ENCODE data around the gene COL8A1. TPM values are rescaled to one million over a fixed set of nuclear protein-coding genes. Genes with fewer than 3 reads are reported as not detected.

Gene COL8A1
- total RNA-seq, 1 experiment from 2014 or later = 0.08 TPM

DNA sequence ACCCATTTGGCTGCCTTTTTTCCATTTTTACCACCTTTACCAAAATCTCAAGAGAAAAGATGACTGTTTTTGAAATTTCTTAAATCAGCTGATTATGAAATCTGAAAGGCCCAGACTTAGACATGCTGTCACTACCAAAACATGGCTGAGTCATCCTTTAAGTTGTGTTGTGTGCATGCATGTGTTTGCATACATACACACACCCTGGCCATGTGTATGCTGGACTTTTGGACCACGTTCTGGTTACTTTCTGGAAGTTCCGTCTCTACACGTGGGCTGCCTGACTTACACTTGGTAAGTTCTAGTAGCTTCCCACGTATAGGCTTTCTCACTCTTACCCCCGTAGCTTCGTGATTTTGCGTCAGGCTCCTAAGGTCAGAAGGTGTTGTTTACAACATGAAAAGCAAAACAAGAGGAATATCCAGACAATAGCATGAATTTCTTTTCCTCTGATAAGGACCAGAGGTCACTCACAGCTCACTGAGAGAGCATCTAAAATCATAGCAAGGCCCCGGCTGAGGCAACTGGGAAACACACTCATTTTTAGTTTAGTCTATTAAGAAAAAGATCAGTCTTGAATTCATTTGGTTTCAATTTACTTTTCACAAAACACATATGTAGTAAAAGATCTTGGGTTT, 62.4 kb downstream of the COL8A1 start:
- Histone ChIP-seq H3K36me3 (no peaks in the 10 kb centered on the region), H3K9me3 (replicated peaks) (no peaks in the 10 kb centered on the region), H3K27me3 (no peaks in the 10 kb centered on the region), H3K4me1 (peaks cover 5% of the 10 kb centered on the region; the same call in 1 of the 2 replicates), H3K4me3 (no peak overlapping the region), H3K27ac (no peak overlapping the region)
- no peak for DNase-seq

- H3K27ac ChIP-seq = no peak overlapping the region
- H3K27me3 ChIP-seq = no peaks in the 10 kb centered on the region
- H3K9me3 ChIP-seq (replicated peaks) = no peaks in the 10 kb centered on the region
- H3K36me3 ChIP-seq = no peaks in the 10 kb centered on the region
- no peak overlapping the region for H3K4me3 ChIP-seq
- DNase-seq = no peak
- peaks cover 5% of the 10 kb centered on the region; the same call in 1 of the 2 replicates for H3K4me1 ChIP-seq
Measured at GRCh38 chr3:99702953-99703943, 64.9 kb downstream of the COL8A1 start.

DNA sequence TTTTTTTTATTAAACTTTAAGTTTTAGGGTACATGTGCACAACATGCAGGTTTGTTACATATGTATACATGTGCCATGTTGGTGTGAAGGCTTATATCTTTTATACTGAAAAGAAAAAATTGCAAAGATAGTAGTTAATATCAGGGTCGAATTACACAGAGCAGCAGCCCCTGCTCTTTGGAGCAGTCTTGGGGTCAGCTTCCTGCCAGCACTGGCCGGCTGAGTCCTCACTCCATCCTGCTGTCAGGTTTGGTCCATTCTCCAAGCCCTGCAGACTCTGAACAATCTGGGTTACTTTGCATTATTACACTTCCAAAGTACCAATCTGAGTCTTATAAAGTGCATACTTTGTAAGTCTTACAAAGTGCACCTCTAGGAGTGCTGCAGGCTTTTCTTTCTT, 66.0 kb downstream of the COL8A1 start:
- Histone ChIP-seq H3K4me3 (no peak overlapping the region), H3K27me3 (no peaks in the 10 kb centered on the region), H3K27ac (no peak overlapping the region), H3K9me3 (replicated peaks) (no peaks in the 10 kb centered on the region), H3K4me1 (peaks cover 5% of the 10 kb centered on the region; the same call in 1 of the 2 replicates), H3K36me3 (no peaks in the 10 kb centered on the region)
- no peak for DNase-seq

DNA sequence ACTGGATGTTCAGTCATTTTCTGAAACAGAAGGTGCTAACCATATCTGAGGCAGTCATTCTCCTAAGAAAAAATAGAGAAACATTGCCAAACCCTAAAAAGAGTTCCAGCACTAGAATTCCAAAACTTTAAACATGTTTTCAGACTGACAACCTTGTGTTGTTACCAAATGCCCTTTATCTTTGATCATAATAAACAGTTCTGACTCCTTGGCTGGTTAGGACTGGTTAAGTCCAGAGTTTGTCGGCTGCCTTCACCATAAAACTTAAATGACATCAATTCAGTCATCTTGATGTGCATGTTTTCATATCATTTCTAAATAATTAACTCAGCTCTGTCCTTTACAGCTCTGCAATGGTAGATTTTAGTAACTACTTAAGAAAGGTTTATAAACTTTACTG, 68.0 kb downstream of the COL8A1 start:
- Histone ChIP-seq H3K27ac (no peak overlapping the region), H3K4me1 (peaks cover 5% of the 10 kb centered on the region; the same call in 1 of the 2 replicates), H3K27me3 (no peaks in the 10 kb centered on the region), H3K9me3 (replicated peaks) (no peaks in the 10 kb centered on the region), H3K4me3 (no peak overlapping the region), H3K36me3 (no peaks in the 10 kb centered on the region)
- no peak for DNase-seq

DNA sequence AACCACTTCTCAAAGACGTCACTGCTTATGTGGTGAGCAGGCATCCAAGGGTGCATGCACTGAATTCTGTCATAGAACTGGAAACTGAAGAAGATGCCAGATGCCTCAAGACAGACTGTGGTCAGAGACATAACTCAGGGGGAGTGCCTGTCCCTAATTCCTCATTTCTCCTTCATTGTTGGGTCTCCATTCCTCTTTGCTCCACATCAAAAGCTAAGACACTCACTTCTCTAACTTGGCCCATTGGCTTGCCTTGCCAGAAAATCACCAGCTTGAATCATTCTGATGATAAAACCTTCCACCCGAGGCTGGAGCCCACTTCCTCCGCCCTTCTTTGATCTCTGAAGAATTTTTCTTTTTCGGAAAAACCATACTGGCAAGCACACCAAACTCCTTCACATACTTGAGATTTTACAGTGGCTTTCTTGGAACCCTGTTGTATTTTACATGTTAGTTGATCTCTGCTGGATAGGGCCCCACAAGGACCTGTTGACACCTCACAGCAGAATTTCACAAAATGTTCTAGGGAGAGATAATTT, 69.9 kb downstream of the COL8A1 start:
- no peak for DNase-seq
- H3K27ac ChIP-seq = no peak overlapping the region
- no peaks in the 10 kb centered on the region for H3K27me3 ChIP-seq
- H3K36me3 ChIP-seq = no peaks in the 10 kb centered on the region
- peaks cover 3% of the 10 kb centered on the region; the same call in 1 of the 2 replicates for H3K4me1 ChIP-seq
- H3K4me3 ChIP-seq = no peak overlapping the region
- no peaks in the 10 kb centered on the region for H3K9me3 ChIP-seq (replicated peaks)

- no peaks in the 10 kb centered on the region for H3K27me3 ChIP-seq
- no peaks in the 10 kb centered on the region for H3K36me3 ChIP-seq
- H3K27ac ChIP-seq = no peak overlapping the region
- H3K4me1 ChIP-seq = no peaks in the 10 kb centered on the region
- H3K4me3 ChIP-seq = no peak overlapping the region
- H3K9me3 ChIP-seq (replicated peaks) = no peaks in the 10 kb centered on the region
- no peak for DNase-seq
Measured at GRCh38 chr3:99709686-99710085, 71.3 kb downstream of the COL8A1 start.

GRCh38 chr3:99710094-99710493, 71.7 kb downstream of the COL8A1 start:
- Histone ChIP-seq H3K36me3 (no peaks in the 10 kb centered on the region), H3K9me3 (replicated peaks) (no peaks in the 10 kb centered on the region), H3K4me3 (no peak overlapping the region), H3K27me3 (no peaks in the 10 kb centered on the region), H3K27ac (no peak overlapping the region), H3K4me1 (no peaks in the 10 kb centered on the region)
- no peak for DNase-seq

DNA sequence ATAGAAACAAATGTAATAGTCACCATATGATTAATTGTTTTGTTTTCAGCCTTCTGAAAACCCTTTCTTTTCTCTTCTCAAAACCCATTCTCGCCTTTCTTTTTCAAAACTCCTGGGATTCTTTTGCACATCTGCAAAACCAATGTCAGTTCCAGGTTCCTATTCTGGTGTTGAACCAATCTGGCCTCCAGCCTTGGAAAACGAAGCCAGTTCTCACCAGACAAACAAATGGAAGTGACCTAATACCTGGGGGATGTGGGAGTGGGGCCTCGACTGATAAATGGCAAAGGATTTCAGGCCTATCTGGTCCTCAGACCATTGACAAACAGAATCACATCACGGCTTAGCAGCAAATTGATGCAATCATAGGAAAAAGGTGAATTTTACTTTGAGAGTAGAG, 73.0 kb downstream of the COL8A1 start:
- H3K4me3 ChIP-seq = no peak overlapping the region
- H3K4me1 ChIP-seq = no peaks in the 10 kb centered on the region
- no peaks in the 10 kb centered on the region for H3K36me3 ChIP-seq
- no peaks in the 10 kb centered on the region for H3K27me3 ChIP-seq
- H3K27ac ChIP-seq = no peak overlapping the region
- no peaks in the 10 kb centered on the region for H3K9me3 ChIP-seq (replicated peaks)
- no peak for DNase-seq

DNA sequence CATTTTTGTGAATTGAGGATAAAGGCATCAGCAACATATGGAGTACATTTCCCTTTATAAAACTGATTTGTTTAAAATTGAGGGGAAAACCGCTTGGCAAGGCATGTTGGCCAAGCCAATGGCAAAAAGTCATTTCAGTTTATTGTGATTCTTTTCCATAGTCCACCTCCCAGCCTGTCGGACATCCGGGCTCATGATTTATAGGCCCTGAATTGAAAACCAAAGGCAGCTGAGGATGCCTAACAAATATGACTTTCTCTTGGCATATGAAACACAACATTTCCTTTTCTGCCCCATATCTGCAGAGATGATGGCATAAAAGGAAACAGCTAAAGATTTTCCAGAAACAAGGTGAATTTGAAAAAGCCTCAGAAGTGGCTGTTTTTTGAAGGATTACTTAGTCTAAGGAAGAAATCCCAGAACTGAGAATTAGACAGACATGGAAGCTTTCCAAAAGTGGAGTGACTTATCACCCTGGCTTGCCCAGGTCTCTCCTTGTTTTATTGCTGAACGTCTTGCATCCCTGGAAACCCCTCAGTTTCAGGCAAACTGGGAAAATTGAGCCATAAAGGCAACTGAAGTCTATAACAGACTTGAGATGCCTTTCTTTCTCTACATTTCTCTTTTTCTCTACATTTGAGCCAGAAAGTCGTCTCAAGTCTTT, 74.0 kb downstream of the COL8A1 start:
- H3K4me3 ChIP-seq = no peak overlapping the region
- H3K27ac ChIP-seq = no peak overlapping the region
- DNase-seq = no peak
- H3K27me3 ChIP-seq = no peaks in the 10 kb centered on the region
- H3K36me3 ChIP-seq = no peaks in the 10 kb centered on the region
- no peaks in the 10 kb centered on the region for H3K9me3 ChIP-seq (replicated peaks)
- H3K4me1 ChIP-seq = no peaks in the 10 kb centered on the region

DNA sequence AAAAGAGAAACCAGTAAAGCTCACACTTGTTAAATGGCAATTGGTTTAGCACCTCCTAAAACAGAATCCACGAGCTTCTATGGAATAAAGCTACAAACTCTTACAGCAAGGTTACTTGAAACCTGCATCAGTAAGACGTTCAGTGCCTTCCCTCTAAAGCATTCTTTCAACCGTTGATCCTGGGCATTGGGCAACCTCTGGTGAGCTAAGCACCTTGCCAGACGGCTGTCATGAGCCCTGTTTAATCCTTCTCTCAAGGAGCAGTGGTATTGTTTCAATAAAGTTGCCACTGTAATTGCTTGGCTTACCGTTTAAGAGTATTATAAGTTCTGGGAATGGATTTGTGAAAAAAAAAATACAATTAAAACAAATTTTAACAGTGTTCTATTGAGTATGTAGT, 75.0 kb downstream of the COL8A1 start:
- H3K27ac ChIP-seq = no peak overlapping the region
- no peak for DNase-seq
- no peak overlapping the region for H3K4me3 ChIP-seq
- H3K4me1 ChIP-seq = no peaks in the 10 kb centered on the region
- H3K9me3 ChIP-seq (replicated peaks) = no peaks in the 10 kb centered on the region
- no peaks in the 10 kb centered on the region for H3K36me3 ChIP-seq
- H3K27me3 ChIP-seq = no peaks in the 10 kb centered on the region

DNA sequence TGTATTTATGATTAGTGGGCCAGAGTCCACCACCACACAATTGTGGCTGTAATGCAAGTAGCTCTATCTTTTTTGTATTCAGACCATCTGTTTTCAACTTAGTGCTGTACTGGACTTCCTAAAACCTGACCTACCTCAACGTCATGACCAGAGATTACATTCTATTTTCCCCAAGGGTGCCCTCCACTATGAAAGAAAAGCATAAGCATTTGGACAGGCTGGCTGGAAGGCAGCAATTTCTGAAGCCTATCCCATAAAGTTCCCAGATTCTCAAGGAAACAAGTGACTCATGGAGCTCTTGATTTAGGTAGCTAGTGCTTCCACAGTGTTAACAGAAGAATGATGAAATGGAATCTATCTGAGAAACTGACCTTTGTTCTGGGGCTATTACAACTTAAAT, 75.8 kb downstream of the COL8A1 start:
- H3K36me3 ChIP-seq = no peaks in the 10 kb centered on the region
- no peaks in the 10 kb centered on the region for H3K9me3 ChIP-seq (replicated peaks)
- H3K27ac ChIP-seq = no peak overlapping the region
- no peak overlapping the region for H3K4me3 ChIP-seq
- no peak for DNase-seq
- H3K4me1 ChIP-seq = no peaks in the 10 kb centered on the region
- no peaks in the 10 kb centered on the region for H3K27me3 ChIP-seq

DNA sequence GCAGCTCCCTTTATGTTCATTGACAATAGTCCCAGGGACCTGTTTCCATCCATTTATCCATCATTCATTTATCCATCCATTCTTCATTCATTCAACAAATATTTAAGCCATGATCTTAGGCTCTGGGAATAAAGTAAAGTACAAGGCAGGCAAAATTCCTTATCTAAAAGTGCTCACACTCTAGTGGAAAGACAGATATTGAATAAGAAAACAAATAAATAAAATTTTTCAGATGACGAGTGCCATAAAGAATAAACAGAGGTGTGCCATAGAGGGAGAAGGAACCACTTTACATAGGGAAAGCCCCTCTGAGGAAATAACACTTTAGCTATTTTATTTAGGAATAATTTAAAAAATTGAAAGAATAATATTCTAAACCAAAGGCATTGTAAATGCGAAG, 76.2 kb downstream of the COL8A1 start:
- Histone ChIP-seq H3K27me3 (no peaks in the 10 kb centered on the region), H3K4me1 (no peaks in the 10 kb centered on the region), H3K4me3 (no peak overlapping the region), H3K36me3 (no peaks in the 10 kb centered on the region), H3K27ac (no peak overlapping the region), H3K9me3 (replicated peaks) (no peaks in the 10 kb centered on the region)
- DNase-seq = no peak

DNA sequence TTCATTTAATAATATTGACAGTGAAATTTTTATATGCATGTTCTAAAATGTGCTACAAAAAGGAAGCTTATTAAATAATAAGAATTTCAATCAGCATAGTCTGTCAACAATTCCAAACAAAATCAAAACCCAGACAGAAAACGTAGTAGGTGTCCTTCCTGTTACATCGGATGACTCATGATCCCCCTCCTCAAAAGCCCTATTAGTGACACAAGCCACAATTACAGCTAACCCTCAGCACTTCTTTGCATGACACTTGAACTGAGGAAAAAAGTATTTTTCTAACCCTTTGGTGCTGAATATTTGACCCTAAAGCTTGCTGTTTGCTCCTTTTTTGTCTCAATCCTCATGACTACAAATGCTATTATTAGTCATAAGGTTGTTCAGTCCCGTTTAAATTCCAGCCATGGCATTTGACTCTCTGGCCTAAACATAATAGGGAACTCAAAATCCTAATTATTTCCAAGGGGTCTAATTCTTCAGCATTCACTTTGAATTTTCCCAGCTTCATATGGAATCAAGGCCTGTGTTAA, 78.1 kb downstream of the COL8A1 start:
- no peak for DNase-seq
- Histone ChIP-seq H3K4me1 (peaks cover 7% of the 10 kb centered on the region; the same call in 1 of the 2 replicates), H3K27ac (no peak overlapping the region), H3K27me3 (no peaks in the 10 kb centered on the region), H3K9me3 (replicated peaks) (no peaks in the 10 kb centered on the region), H3K36me3 (no peaks in the 10 kb centered on the region), H3K4me3 (no peak overlapping the region)

DNA sequence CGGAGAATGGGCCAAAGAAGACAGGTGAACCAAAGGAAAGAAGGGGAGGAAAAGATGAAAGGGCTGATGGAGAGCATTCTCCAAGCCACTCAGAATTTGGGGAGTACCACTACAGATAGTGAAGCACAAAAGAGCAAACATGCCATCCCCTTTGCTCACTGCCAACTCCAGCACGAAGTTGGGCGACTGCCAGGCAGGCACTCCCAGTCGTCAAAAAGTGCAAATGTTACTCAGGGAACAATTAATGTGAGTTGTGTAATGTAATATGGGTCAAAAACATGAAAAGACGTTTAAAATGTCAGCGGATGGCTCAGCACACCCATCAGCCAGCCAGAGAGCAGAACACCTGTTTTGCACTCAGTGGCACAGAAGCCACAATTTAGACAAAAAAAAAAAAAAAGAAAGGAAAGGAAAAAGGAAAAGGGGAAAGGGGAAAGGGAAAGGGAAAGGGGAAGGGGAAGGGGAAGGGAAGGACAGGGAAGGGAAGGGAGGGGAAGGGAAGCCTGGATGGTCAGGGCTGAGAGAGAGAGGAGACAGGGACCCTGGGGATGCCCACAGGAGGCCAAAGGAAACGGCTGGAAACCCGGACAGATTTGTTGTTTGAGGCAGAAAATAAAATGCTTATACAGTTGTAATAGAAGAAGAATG, 82.7 kb downstream of the COL8A1 start:
- H3K4me1 ChIP-seq = peaks cover 16% of the 10 kb centered on the region
- H3K27ac ChIP-seq = no peak overlapping the region
- H3K9me3 ChIP-seq (replicated peaks) = no peaks in the 10 kb centered on the region
- H3K36me3 ChIP-seq = no peaks in the 10 kb centered on the region
- no peaks in the 10 kb centered on the region for H3K27me3 ChIP-seq
- peak; percentile 24 to 58 for DNase-seq
- no peak overlapping the region for H3K4me3 ChIP-seq

Data from SJCRH30 (cell line).